DND-41 (cell line): Measurements from ENCODE around the gene ARHGAP26.

ENCODE experiments used
- EZH2 ChIP-seq: IDR thresholded peaks from 3 replicates; pipeline ENCODE4 v1.6.1; 2012; ENCODE audit warnings: borderline replicate concordance, low read depth, mild to moderate bottlenecking, moderate library complexity, low read length, inconsistent platforms; ENCODE audit not compliant: severe bottlenecking
- TF ChIP-seq, protein P1 (sequence below): IDR thresholded peaks from 2 replicates; pipeline ENCODE4 v1.5.1; 2012; ENCODE audit warnings: borderline replicate concordance, low read length, moderate library complexity, mild to moderate bottlenecking; ENCODE audit not compliant: poor library complexity, severe bottlenecking; ENCODE audit errors: extremely low read depth

DNA sequence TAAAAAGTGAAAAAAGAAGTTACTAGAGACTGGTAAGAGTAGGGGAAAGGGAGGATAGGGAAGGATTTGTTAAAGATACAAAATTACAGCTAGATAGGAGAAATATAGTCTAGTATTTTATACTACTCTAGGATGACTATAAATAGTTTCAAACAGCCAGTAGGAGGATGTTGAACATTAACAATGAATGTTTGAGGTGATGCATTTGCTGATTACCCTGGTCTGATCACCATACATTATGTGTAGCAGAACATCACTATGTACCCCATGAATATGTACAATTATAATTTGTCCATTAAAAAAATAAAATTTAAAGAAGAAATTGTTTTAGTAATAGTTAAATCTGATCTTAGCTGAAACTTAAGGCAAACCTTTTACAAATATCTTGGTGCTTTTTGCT, 302.6 kb downstream of the ARHGAP26 start:
- TF ChIP-seq, protein P1, sequence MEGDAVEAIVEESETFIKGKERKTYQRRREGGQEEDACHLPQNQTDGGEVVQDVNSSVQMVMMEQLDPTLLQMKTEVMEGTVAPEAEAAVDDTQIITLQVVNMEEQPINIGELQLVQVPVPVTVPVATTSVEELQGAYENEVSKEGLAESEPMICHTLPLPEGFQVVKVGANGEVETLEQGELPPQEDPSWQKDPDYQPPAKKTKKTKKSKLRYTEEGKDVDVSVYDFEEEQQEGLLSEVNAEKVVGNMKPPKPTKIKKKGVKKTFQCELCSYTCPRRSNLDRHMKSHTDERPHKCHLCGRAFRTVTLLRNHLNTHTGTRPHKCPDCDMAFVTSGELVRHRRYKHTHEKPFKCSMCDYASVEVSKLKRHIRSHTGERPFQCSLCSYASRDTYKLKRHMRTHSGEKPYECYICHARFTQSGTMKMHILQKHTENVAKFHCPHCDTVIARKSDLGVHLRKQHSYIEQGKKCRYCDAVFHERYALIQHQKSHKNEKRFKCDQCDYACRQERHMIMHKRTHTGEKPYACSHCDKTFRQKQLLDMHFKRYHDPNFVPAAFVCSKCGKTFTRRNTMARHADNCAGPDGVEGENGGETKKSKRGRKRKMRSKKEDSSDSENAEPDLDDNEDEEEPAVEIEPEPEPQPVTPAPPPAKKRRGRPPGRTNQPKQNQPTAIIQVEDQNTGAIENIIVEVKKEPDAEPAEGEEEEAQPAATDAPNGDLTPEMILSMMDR = no peak
- no peak for TF ChIP-seq EZH2
